IPS-18c (cell line): ENCODE data around the gene MIDN.
"Not testable (repeated sequence)": the region's sequence is repeated elsewhere in the genome, so short reads cannot be mapped to it uniquely, and the experiment has no call there.

Experiments
- H3K4me3 ChIP-seq: 2 replicates; pipeline ENCODE4 v1.7.0; 2013; ENCODE audit warnings: low read depth, mild to moderate bottlenecking, low read length, moderate library complexity; ENCODE audit not compliant: insufficient read depth
- H3K9me3 ChIP-seq: one replicate; pipeline ENCODE4 v1.6.1; 2013; ENCODE audit warnings: mild to moderate bottlenecking, low read length, moderate library complexity; ENCODE audit not compliant: control insufficient read depth, insufficient read depth

Gene MIDN

DNA sequence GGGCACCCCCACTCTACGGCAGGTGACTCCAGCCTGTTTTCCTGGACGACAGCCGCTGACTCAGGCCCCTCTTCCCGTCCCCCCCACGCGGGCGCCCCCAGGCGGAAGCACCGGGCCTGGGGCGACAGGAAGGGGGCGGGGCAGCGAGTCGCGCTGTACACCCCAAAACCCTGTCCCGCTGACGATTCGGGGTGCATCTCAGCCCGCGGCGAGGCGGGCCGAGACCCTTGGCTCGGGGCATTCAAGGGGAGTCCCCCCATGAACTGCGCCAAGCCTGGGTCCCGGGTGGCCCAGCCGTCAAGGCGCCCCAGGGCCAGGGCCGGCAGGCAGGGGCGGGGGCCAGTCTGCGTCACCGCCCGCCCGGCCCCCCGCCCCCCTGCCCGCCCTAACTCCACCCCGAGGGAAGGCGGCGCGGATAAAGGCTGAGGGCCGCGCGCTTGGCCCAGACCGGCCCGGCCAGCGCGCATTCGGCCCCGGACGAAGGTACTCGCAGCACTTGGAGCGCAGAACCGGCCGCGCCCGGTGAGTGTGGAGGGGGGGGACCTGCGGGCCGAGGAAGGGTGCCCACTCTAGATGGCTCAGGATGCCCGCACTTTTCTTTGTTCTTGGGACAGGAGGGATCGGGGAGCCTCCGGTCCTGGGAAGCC lies at the start of gene MIDN:
Gene MIDN (plus strand): TSS at position 445 of the 647 bp plus-strand sequence. CDS start 1,714 bp downstream, outside the sequence.
- H3K9me3 ChIP-seq, result peaks cover 2% of the 10 kb centered on the region
- peak within 1 kb of the TSS; percentile 76 for H3K4me3 ChIP-seq

DNA sequence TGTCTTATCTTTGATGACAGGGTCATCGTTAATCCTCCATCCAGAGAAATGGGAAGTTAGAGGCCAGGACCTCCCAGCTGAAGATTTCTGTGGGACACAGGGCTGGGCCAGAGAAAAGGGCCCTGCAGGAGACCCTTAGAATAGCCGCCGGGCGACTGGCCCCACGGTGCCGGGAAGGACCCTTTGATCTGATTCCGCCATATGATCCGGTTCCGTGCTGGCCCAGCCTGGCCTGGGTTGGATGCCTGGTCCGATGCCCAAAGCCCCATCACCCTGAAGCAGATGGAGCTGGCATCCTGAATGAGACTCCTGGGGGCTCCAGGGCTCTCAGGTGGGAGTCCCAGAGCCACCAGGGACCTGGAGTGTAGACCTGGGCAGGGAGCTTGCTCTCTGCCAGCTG lies 48.9 kb upstream of the MIDN start:
- H3K4me3 ChIP-seq, result no peak overlapping the region
- H3K9me3 ChIP-seq, result peaks cover 2% of the 10 kb centered on the region

DNA sequence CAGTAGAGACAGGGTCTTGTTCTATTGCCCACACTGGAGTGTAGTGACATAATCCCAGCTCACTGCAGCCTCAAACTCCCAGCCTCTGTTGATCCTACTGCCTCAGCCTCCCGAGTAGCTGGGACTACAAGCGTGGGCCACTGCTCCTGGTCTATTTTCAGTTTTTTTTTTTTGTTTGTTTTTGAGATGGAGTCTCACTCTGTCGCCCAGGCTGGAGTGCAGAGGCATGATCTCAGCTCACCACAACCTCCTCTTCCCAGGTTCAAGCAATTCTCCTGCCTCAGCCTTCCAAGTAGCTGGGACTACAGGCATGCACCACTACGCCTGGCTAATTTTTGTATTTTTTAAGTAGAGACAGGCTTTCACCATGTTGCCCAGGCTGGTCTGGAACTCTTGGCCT lies 47.8 kb upstream of the MIDN start:
- not testable (repeated sequence) for H3K9me3 ChIP-seq

DNA sequence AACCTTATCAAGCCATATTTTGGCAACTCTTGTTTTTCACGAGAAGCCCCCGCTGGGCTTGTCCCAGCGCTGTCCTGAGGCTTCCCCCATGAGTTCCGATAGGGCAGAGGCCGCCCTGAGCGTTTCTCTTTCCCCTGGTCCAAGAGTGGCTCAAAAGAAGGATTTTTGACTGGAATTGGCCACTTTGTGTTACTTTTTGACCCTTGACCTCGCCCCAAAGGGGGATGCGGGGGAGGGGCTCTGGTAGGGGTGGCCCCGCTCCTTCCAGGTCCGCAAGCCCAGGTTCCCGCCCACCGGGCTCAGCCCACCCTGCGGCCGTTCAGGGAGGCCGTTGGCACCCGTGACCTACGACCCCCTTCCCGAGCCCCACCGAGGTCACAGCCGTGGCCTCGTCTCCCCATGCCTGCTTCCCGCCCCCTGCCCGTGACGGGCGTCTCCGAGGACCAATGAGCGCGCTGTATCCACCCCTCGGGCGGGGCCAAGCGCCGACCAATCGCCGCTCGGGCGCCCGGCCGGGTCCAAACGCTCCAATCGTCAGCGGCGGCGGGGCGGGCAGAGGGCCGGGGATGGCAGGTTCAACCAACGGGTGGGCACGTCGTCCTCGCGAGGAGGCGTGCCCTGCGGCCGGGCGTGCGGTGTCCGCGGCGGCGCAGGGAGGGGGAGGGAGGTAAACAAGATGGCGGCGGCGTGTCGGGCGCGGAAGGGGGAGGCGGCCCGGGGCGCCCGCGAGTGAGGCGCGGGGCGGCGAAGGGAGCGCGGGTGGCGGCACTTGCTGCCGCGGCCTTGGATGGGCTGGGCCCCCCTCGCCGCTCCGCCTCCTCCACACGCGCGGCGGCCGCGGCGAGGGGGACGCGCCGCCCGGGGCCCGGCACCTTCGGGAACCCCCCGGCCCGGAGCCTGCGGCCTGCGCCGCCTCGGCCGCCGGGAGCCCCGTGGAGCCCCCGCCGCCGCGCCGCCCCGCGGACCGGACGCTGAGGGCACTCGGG lies 43.0 kb upstream of the MIDN start, which contains the start of gene STK11:
Gene STK11 (plus strand): TSS at position 665 of the 986 bp plus-strand sequence. CDS start 1,136 bp downstream, outside the sequence.
- Histone ChIP-seq H3K4me3 (peak within 1 kb of the TSS; percentile 66), H3K9me3 (no peaks in the 10 kb centered on the region)

More for the DNA sequence above, 47.8 kb upstream of the MIDN start:
- H3K4me3 ChIP-seq, result not testable (repeated sequence)

DNA sequence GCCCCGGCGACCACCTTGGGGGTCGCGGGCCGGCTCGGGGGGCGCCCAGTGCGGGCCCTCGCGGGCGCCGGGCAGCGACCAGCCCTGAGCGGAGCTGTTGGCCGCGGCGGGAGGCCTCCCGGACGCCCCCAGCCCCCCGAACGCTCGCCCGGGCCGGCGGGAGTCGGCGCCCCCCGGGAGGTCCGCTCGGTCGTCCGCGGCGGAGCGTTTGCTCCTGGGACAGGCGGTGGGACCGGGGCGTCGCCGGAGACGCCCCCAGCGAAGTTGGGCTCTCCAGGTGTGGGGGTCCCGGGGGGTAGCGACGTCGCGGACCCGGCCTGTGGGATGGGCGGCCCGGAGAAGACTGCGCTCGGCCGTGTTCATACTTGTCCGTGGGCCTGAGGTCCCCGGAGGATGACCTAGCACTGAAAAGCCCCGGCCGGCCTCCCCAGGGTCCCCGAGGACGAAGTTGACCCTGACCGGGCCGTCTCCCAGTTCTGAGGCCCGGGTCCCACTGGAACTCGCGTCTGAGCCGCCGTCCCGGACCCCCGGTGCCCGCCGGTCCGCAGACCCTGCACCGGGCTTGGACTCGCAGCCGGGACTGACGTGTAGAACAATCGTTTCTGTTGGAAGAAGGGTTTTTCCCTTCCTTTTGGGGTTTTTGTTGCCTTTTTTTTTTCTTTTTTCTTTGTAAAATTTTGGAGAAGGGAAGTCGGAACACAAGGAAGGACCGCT lies 42.1 kb upstream of the MIDN start:
- Histone ChIP-seq H3K4me3 (peak overlapping the region; percentile 66), H3K9me3 (no peaks in the 10 kb centered on the region)

DNA sequence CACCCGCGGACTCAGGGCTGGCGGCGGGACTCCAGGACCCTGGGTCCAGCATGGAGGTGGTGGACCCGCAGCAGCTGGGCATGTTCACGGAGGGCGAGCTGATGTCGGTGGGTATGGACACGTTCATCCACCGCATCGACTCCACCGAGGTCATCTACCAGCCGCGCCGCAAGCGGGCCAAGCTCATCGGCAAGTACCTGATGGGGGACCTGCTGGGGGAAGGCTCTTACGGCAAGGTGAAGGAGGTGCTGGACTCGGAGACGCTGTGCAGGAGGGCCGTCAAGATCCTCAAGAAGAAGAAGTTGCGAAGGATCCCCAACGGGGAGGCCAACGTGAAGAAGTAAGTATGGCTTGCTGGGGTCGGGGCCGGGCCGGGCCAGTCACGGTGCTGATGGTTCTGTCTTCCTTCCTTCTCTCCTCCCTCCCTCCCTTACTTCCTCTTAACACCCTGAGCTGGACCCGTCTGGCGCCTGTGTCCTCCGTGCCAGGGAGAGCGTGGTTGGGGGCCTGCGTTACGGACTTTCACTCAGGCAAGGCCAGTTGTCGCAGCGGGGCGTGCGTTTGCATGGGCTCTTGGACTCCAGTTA lies 41.4 kb upstream of the MIDN start:
- Histone ChIP-seq H3K9me3 (no peaks in the 10 kb centered on the region), H3K4me3 (peak overlapping the region; percentile 66)

DNA sequence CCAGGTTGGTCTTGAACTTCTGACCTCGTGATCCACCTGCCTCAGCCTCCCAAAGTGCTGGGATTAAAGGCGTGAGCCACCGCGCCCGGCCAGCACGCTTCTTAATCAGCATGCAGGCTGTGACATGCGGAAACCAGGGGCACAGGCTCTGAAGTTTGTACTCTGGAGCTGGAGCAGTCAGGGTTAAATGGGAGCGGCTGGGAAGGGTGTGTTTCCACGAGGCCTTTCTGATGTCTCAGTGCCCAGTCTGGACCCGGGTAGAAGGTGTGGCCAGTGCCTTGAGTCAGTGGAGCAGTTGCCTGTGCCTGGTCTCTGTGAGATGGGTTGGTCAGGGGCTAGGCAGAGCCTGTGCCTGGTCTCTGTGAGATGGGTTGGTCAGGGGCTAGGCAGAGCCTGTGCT lies 39.6 kb upstream of the MIDN start:
- not testable (repeated sequence) for H3K9me3 ChIP-seq, H3K4me3 ChIP-seq

DNA sequence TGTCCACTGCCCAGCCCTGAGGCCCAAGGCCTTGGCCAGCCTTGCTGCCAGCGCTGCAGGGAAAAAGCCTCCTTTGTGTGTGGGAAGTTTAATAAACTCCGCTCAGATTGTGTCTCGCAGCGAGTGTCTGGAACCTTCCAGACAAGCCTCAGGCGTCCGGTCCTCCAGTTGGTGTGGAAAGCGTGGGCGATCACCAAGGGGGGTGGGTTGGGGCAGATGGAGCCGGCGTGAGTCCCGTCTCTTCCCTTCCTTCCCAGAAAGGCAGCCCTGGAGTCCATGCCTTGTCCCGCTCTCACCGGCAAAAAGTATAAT lies 38.2 kb upstream of the MIDN start:
- H3K9me3 ChIP-seq, result no peaks in the 10 kb centered on the region
- no peak overlapping the region; the same call in 1 of the 2 replicates for H3K4me3 ChIP-seq

DNA sequence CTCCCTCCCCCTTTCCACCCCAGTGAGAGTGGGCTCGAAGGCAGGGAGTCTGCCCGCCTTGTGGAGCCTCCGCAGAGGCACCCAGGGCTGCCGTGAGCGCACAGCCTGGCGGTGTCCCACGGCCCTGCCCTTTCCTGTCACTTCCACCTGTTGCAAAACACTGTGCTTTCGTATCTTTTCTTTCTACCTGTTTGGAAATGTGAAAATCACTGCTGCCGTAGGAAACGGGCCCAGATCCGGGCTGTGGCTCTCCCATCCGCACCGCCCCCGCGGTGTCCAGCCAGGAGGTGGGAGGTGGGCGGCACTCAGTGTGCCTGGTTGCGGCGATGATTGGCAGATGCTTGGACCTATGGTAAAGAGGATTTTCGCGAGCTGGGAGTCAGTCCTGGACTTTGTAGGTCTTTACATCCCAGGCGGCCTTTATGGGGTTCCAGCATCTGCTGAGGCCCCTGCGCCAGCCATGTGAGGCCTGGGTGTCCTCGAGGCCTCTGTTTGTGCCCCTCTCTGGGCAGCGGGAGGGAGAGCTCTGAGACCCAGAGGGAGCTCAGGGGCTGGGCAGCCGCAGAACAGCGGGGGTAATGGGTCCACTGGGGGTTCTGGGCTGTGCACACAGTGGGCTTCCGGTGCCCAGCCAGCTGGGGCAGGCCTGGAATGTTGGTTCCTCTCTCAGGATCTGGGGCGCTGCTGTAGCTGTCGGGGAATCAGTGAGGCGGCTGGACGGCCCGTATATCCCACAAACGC lies 36.7 kb upstream of the MIDN start:
- no peaks in the 10 kb centered on the region for H3K9me3 ChIP-seq
- H3K4me3 ChIP-seq, result no peak overlapping the region

DNA sequence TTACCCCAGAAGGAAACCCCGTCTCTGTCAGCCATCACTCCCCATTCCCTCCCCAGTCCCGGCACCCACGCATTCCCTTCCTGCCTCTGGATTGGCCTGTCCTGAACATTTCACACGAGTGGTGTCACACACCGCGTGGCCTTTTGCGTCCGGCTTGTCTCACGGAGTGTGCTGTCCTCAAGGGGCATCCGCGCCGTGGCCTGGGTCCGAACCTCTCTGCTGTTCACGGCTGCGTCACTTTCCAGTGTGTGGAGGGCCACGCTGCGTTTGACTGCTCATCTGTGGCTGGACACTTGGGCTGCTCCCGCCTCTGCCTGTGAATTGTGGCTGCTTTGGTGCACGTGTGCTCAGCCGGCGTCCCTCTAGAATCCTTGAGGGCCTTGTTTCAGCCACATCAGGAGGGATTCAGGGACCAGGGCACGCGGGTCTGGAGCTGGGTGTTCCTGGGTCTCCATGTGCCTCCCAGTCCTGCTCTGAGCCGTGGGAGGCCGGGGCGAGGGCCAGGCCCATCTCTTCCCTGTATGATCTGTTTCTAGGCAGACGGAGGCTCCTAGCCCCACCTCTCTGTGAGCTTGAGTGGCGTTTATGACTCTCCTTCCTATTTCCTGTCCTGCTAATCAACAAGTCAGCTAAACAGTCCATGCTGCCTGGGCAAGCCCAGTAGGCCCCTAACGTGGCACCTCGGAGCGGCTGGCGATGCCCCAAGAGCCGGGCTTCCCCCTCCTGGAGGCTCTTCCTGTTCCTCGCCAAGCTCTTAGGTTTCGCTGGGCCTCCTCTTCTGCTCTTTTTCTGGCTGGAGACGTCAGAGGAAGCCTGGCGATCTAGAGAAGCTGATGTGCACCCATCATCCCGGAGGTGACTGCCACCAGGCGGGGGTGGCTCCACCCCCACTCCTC lies 34.7 kb upstream of the MIDN start:
- no peak overlapping the region for H3K4me3 ChIP-seq
- peaks cover 2% of the 10 kb centered on the region for H3K9me3 ChIP-seq

DNA sequence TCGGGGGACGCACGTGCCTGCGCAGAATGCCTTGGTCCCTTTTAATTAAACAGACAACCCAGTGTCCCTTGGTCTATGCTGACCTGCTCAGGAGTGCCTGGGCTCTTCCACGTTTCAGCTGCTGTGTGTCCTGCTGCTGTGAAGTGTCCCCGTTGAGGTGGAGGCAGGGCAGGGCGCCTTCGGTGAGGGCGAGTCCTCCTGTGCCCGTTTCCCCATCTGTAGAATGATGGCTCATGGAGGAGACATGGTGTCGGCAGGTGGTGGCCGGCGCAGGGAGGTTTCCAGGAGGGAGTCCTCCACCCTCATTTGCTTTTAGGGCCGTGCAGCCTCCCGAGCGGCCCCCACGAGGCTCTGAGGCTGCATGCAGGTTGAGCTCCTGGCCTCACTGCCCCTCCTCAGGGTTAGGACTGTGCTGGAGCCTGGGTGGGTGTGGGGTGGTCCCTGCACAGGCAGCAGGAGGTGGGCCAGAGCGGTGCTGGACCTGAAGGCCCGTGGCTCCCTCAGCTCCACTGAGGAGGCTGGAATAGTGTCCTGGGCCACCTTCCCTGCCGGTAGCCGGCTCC lies 34.0 kb upstream of the MIDN start:
- Histone ChIP-seq H3K9me3 (peaks cover 2% of the 10 kb centered on the region), H3K4me3 (no peak overlapping the region)

DNA sequence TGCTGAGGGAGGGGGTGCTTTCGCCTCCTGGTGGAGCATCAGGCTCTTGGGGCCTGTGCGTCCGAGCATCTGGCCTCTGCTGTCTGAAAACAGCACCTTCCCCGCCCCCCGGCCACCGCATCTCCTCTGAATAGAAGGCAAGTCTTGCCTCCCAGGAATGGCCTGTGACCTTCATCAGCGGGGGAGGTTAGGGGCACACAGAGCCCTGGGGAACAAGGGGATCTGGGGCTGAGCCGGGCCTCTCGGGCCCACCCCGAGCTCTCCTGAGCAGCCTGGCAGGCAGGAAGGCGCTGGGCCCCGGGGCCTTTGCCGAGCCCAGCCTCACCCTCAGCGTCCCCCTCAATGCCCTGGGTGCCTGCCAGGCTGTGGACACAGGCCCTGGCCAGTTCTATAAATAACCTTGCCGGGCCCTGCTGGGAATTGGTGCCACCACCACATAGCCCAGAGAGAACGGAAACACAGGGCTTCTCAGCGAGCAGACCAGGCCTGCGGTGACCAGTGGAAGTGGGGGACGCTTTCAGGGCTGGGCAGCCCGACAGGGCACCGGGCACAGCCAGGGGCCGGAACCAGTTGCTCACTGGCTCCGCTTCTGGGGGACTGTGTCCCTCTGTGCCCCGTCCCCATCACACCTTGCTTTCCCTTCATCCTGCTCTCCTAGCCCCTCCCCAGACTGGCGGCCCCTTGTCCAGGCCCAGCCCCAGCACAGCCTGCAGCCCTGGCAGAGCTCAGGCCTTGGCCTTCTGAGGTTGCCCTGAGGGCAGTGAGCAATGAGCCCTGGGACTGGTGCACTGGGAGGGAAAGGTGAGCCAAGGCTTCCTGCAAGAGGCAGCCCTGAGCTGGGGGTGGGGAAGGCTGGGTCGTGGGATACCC lies 33.3 kb upstream of the MIDN start:
- Histone ChIP-seq H3K4me3 (no peak overlapping the region), H3K9me3 (peaks cover 2% of the 10 kb centered on the region)

DNA sequence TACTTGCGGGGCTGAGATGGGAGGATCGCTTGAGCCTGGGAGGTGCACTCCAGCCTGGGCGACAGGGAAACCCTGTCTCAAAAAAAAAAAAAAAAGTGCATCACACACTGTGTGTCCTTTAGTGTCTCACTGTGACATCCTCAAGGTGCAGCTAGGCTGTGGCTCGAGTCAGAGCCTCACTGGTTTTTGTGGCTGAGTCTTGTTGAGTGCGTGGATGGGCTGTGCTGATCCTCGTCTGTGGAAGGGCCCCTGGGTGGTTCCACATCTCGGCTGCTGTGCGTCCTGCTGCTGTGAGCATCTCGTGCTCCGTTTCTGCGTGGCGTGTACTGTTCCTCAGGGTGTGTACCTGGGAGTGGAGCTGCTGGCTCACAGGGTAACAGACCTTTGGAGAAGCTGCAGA lies 31.6 kb upstream of the MIDN start:
- H3K9me3 ChIP-seq, result peaks cover 2% of the 10 kb centered on the region
- no peak overlapping the region for H3K4me3 ChIP-seq

DNA sequence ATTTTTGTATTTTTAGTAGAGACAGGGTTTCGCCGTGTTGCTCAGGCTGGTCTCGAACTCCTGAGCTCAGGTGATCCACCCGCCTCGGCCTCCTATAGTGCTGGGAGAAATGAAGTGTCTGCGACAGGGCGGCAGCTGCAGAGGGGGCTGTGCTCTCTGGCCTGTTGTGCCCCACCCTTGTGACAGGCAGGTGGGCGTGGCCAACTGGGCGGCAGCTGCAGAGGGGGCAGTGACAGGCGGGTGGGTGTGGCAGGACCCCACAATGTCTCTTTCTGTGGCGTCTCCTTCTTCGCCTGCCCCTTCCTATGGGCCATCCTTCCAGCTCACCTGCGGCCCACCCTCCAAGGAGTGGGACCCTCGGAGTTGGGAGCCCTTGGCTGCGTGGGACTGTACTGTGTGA lies 31.0 kb upstream of the MIDN start:
- H3K4me3 ChIP-seq, result no peak overlapping the region
- H3K9me3 ChIP-seq, result peaks cover 2% of the 10 kb centered on the region
